Measurements from ENCODE around the gene CERS4.
A peak's percentile ranks its signal among the peaks of the same experiment; 100 is the strongest.
"Not testable (repeated sequence)": the region's sequence is repeated elsewhere in the genome, so short reads cannot be mapped to it uniquely, and the experiment has no call there.

Gene CERS4

DNA sequence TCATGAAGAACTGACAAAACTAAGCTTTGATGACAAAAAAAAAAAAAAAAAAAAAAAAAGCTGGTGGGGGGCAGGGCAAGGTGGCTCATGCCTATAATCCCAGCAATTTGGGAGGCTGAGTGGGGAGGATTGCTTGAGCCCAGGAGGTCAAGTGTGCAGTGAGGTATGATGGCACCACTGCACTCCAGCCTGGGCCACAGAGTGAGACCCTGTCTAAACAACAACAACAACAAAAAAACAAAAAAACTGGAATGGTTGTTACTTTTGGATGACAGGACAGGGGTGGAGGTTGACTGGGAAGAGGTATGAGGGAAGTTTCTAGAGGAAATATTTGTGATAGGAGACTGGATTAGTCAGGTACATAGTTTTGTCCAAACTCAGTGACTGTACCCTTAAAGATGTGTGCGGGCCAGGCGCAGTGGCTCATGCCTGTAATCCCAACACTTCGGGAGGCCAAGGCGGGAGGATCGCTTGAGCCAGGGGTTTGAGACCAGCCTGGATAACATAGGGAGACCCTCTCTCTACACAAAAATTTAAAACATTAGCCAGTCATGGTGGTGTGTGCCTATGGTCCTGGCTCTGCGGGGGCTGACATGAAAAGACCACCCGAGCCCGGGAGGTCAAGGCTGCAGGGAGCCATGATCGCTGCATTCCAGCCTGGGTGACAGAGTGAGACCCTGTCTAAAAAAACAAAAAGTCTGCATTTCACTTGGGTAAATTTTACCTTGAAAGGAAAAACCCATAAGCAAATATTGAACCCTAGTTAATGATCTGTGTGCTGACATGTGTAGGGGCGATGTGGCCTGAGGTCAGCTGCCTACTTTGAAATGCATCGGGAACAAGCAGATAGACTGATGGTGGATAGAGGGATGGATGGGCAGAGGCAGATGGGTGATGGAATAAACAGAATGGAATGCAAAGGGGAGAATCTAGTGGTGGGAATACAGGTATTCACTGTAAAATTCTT is 37.0 kb downstream of the CERS4 start:
- Histone ChIP-seq H2BK12ac (ENCODE audit: low read length) (no peak overlapping the region), H3K14ac (ENCODE audit: low read length) (no peak overlapping the region), H4K12ac (ENCODE audit: low read depth, low read length) (no peak overlapping the region), H3K18ac (ENCODE audit: low read length) (no peak overlapping the region), H3K36me3 (ENCODE audit: control insufficient read depth in 1 of 2, insufficient read depth in 2 of 2, low read length in 2 of 2) (no peaks in the 10 kb centered on the region), H2BK120ac (ENCODE audit: insufficient read depth, low read length, poor library complexity) (no peak overlapping the region), H3K27ac (ENCODE audit: low read depth, low read length) (no peak overlapping the region), H4K91ac (ENCODE audit: low read depth, low read length) (no peak overlapping the region), H3K4me2 (ENCODE audit: low read length) (no peak overlapping the region), H2AFZ (ENCODE audit: insufficient read depth, low read length, poor library complexity) (no peak overlapping the region), H3K27me3 (ENCODE audit: insufficient read depth, low read length) (no peaks in the 10 kb centered on the region), H4K8ac (ENCODE audit: low read depth, low read length) (no peak overlapping the region), H3K4ac (ENCODE audit: low read depth, low read length) (no peak overlapping the region), H2AK5ac (ENCODE audit: low read length) (no peak overlapping the region), H3K23ac (ENCODE audit: low read length) (no peak overlapping the region), H3K4me1 (ENCODE audit: control insufficient read depth in 1 of 2, insufficient read depth in 2 of 2, low read length in 2 of 2) (peaks cover 0 to 3% of the 10 kb centered on the region in 2 experiments), H3K9ac (ENCODE audit: low read length) (no peak overlapping the region), H3K79me1 (ENCODE audit: low read length) (no peaks in the 10 kb centered on the region), H3K79me2 (ENCODE audit: control insufficient read depth, insufficient read depth, low read length, poor library complexity) (no peaks in the 10 kb centered on the region), H3K9me3 (ENCODE audit: insufficient read depth, low read depth, low read length) (peaks cover 8% of the 10 kb centered on the region), H3K4me3 (ENCODE audit: low read depth, low read length) (no peak overlapping the region), H2BK5ac (ENCODE audit: low read depth, low read length, poor library complexity) (no peak overlapping the region)
- peak; percentile 77 to 83 for DNase-seq
- no CpG with 5 or more reads among the region's 11 CpGs for WGBS (ENCODE audit: extremely low coverage, insufficient coverage, insufficient read length)

DNA sequence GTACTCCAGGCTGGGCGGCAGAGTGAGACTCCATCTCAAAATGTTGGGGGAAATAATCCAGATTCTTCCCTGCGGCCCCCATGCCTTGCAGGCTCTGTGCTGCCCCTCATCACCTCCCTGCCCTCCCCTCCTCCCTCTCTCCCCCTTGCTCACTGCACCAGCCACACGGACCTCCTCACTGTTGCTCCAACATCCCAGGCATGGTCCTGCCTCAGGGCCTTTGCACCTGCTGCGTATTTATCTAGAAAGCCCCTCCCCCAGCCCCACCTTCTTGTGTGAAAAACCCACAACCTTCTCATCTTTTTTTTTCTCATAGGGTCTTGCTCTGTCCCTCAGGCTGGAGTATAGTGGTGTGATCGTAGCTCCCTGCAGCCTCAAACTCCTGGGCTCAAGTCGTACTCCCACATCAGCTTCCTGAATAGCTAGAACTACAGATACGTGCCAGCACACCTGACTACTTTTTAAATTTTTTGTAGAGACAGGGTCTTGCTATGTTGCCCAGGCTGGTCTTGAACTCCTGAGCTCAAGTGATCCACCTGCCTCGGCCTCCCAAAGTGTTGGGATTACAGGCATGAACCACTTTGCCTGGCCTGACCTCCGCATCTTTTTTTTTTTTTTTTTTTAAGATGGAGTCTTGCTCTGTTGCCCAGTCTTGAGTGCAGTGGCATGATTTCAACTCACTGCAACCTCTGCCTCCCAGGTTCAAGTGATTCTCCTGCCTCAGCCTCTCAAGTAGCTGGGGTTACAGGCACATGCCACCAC is 38.1 kb downstream of the CERS4 start:
- H2AFZ ChIP-seq (ENCODE audit: insufficient read depth, low read length, poor library complexity); H3K4ac ChIP-seq (ENCODE audit: low read depth, low read length); H3K36me3 ChIP-seq (ENCODE audit: control insufficient read depth in 1 of 2, insufficient read depth in 2 of 2, low read length in 2 of 2); H3K23ac ChIP-seq (ENCODE audit: low read length); H3K79me2 ChIP-seq (ENCODE audit: control insufficient read depth, insufficient read depth, low read length, poor library complexity); H2BK120ac ChIP-seq (ENCODE audit: insufficient read depth, low read length, poor library complexity); H3K4me2 ChIP-seq (ENCODE audit: low read length); H4K12ac ChIP-seq (ENCODE audit: low read depth, low read length); H3K9ac ChIP-seq (ENCODE audit: low read length); H4K8ac ChIP-seq (ENCODE audit: low read depth, low read length); H3K14ac ChIP-seq (ENCODE audit: low read length); H3K79me1 ChIP-seq (ENCODE audit: low read length); DNase-seq; H3K4me1 ChIP-seq (ENCODE audit: control insufficient read depth in 1 of 2, insufficient read depth in 2 of 2, low read length in 2 of 2); H2BK5ac ChIP-seq (ENCODE audit: low read depth, low read length, poor library complexity); H3K27me3 ChIP-seq (ENCODE audit: insufficient read depth, low read length); H3K27ac ChIP-seq (ENCODE audit: low read depth, low read length); H3K4me3 ChIP-seq (ENCODE audit: low read depth, low read length); H2BK12ac ChIP-seq (ENCODE audit: low read length); H3K18ac ChIP-seq (ENCODE audit: low read length); H4K91ac ChIP-seq (ENCODE audit: low read depth, low read length); H3K9me3 ChIP-seq (ENCODE audit: insufficient read depth, low read depth, low read length); H2AK5ac ChIP-seq (ENCODE audit: low read length): not testable (repeated sequence)
- no CpG with 5 or more reads among the region's 9 CpGs for WGBS (ENCODE audit: extremely low coverage, insufficient coverage, insufficient read length)

DNA sequence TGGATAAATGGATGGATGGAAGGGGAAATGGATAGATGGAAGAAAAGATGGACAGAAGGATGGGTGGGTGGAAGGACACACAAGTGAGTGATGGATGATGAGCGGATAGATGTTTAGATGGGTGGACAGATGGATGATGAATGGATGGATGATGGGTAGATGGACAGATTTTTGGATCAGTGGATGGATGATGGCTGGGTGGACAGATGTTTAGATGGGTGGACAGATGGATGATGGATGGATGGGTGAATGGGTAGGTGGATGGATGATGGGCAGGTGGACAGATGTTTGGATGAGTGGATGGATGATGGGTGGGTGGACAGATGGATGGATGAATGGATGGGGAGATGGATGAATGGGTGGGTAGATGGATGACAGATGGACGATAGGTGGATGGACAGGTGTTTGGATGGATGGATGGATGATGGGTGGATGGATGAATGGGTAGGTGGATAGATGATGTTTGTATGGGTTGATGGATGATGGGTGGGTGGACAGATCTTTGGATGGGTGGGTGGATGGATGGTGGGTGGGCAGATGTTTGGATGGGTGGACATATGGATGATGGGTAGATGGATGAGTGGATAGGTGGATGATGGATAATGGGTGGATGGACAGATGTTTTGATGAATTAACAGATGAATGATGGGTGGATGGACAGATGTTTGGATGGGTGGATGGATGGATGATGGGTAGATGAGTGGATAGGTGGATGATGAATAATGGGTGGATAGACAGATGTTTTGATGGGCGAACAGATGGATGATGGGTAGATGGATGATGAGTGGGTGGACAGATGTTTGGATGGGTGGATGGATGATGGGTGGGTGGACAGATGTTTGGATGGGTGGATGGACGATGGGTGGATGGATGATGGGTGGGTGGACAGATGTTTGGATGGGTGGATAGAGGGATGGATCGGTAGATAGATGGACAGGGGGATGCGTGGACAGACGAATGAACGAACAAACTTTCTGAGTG is 39.5 kb downstream of the CERS4 start:
- no peak overlapping the region for H3K4me2 ChIP-seq (ENCODE audit: low read length)
- DNase-seq, result no peak
- H4K8ac ChIP-seq (ENCODE audit: low read depth, low read length), result no peak overlapping the region
- H3K9ac ChIP-seq (ENCODE audit: low read length), result no peak overlapping the region
- H2BK120ac ChIP-seq (ENCODE audit: insufficient read depth, low read length, poor library complexity), result no peak overlapping the region
- H3K4me1 ChIP-seq (ENCODE audit: control insufficient read depth in 1 of 2, insufficient read depth in 2 of 2, low read length in 2 of 2), result peaks cover 0 to 3% of the 10 kb centered on the region in 2 experiments
- H3K79me1 ChIP-seq (ENCODE audit: low read length), result no peaks in the 10 kb centered on the region
- H3K9me3 ChIP-seq (ENCODE audit: insufficient read depth, low read depth, low read length), result no peaks in the 10 kb centered on the region
- no peak overlapping the region for H4K12ac ChIP-seq (ENCODE audit: low read depth, low read length)
- no peak overlapping the region for H2BK5ac ChIP-seq (ENCODE audit: low read depth, low read length, poor library complexity)
- no peak overlapping the region for H3K23ac ChIP-seq (ENCODE audit: low read length)
- H2AK5ac ChIP-seq (ENCODE audit: low read length), result no peak overlapping the region
- WGBS (ENCODE audit: extremely low coverage, insufficient coverage, insufficient read length), result 100% methylated on average over 3 of the region's 8 CpGs
- H3K4me3 ChIP-seq (ENCODE audit: low read depth, low read length), result no peak overlapping the region
- H3K14ac ChIP-seq (ENCODE audit: low read length), result no peak overlapping the region
- H3K4ac ChIP-seq (ENCODE audit: low read depth, low read length), result no peak overlapping the region
- no peak overlapping the region for H2BK12ac ChIP-seq (ENCODE audit: low read length)
- no peak overlapping the region for H4K91ac ChIP-seq (ENCODE audit: low read depth, low read length)
- no peak overlapping the region for H2AFZ ChIP-seq (ENCODE audit: insufficient read depth, low read length, poor library complexity)
- H3K36me3 ChIP-seq (ENCODE audit: control insufficient read depth in 1 of 2, insufficient read depth in 2 of 2, low read length in 2 of 2), result no peaks in the 10 kb centered on the region
- H3K27ac ChIP-seq (ENCODE audit: low read depth, low read length), result no peak overlapping the region
- H3K18ac ChIP-seq (ENCODE audit: low read length), result no peak overlapping the region
- no peaks in the 10 kb centered on the region for H3K79me2 ChIP-seq (ENCODE audit: control insufficient read depth, insufficient read depth, low read length, poor library complexity)
- H3K27me3 ChIP-seq (ENCODE audit: insufficient read depth, low read length), result no peaks in the 10 kb centered on the region

DNA sequence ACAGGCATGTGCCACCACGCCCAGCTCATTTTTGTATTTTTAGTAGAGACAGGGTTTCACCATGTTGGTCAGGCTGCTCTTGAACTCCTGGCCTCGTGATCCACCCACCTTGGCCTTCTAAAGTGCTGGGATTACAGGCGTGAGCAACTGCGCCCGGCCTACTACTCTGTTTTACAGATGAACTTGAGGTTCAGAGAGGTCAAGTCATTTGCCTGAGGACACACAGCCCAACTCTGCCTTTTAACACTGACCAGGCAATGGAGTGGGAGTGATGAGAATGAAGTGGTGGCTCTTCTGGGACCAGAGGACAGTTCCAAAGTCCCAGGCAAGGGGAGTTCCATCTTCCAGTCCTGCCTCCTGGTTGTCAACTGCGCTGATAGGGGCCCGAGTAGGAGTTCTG is 41.4 kb downstream of the CERS4 start:
- Histone ChIP-seq H3K23ac (ENCODE audit: low read length) (no peak overlapping the region), H3K18ac (ENCODE audit: low read length) (no peak overlapping the region), H2AK5ac (ENCODE audit: low read length) (no peak overlapping the region), H3K9ac (ENCODE audit: low read length) (no peak overlapping the region), H3K27me3 (ENCODE audit: insufficient read depth, low read length) (no peaks in the 10 kb centered on the region), H4K12ac (ENCODE audit: low read depth, low read length) (no peak overlapping the region), H2BK5ac (ENCODE audit: low read depth, low read length, poor library complexity) (no peak overlapping the region), H3K14ac (ENCODE audit: low read length) (no peak overlapping the region), H2AFZ (ENCODE audit: insufficient read depth, low read length, poor library complexity) (no peak overlapping the region), H2BK120ac (ENCODE audit: insufficient read depth, low read length, poor library complexity) (no peak overlapping the region), H3K4me1 (ENCODE audit: control insufficient read depth in 1 of 2, insufficient read depth in 2 of 2, low read length in 2 of 2) (no peaks in the 10 kb centered on the region), H3K36me3 (ENCODE audit: control insufficient read depth in 1 of 2, insufficient read depth in 2 of 2, low read length in 2 of 2) (no peaks in the 10 kb centered on the region), H3K4ac (ENCODE audit: low read depth, low read length) (no peak overlapping the region), H3K4me2 (ENCODE audit: low read length) (no peak overlapping the region), H3K79me2 (ENCODE audit: control insufficient read depth, insufficient read depth, low read length, poor library complexity) (no peaks in the 10 kb centered on the region), H3K4me3 (ENCODE audit: low read depth, low read length) (no peak overlapping the region), H3K27ac (ENCODE audit: low read depth, low read length) (no peak overlapping the region), H3K9me3 (ENCODE audit: insufficient read depth, low read depth, low read length) (no peaks in the 10 kb centered on the region), H4K91ac (ENCODE audit: low read depth, low read length) (no peak overlapping the region), H2BK12ac (ENCODE audit: low read length) (no peak overlapping the region), H4K8ac (ENCODE audit: low read depth, low read length) (no peak overlapping the region), H3K79me1 (ENCODE audit: low read length) (no peaks in the 10 kb centered on the region)
- no peak for DNase-seq
- no CpG with 5 or more reads among the region's 7 CpGs for WGBS (ENCODE audit: extremely low coverage, insufficient coverage, insufficient read length)

All from trophoblast cell (in vitro differentiated cells and primary cell).